ENCODE results near the gene RCAN3. TPM values are rescaled to one million over a fixed set of nuclear protein-coding genes. Genes with fewer than 3 reads are reported as not detected.
A peak's percentile ranks its signal among the peaks of the same experiment; 100 is the strongest.

The RCAN3 gene
- total and polyA plus RNA-seq, 2 of the 13 experiments (the other 11 are each of a cell fraction or from before 2014, with no cell fraction given): 12.2 to 13.3 TPM

DNA sequence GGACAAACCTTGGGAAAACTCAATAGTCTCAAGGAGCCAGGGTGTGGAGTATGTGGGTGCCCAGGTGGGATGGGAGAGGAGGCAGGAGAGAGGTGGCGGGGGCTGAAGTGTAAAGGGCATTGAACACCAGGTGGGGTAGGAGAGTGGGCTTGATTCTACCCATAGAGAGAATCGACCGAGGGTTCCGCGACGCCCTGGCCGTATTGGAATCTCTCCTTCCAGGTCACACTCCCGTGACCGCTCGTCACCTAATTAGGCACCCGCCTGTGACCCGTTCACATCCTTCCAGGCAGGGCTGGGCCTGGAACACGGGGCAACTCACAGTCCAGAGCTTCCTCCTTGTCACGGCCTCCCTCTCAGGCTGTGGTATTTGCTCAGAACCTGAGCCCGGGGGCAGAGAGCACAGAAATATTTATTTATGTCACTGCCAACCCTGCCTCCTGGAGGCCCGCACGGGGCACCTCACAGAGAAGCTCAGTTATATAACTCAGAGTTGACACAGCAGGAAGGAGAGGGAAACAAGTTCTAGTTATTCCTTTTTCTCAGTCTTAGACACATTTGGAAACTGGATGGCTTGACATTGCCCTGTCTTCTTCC lies 65.3 kb downstream of the RCAN3 start (continued):
- TF ChIP-seq KMT2A (CRISPR knock-in tag; IDR thresholded peaks at IDR 0.05): 0 out of 2 replicates have a peak, but pooled peaks have one; percentile 33
- no peak for TF ChIP-seq ZFAT (CRISPR knock-in tag; conservative IDR thresholded peaks at IDR 0.05)
- TF ChIP-seq FOXC1 (CRISPR knock-in tag; IDR thresholded peaks at IDR 0.05; ENCODE audit: borderline replicate concordance): peak; percentile 46; the same call in 1 of the 2 replicates
- TF ChIP-seq SP2 (CRISPR knock-in tag; IDR thresholded peaks at IDR 0.05): no peak
- TF ChIP-seq, protein P1, sequence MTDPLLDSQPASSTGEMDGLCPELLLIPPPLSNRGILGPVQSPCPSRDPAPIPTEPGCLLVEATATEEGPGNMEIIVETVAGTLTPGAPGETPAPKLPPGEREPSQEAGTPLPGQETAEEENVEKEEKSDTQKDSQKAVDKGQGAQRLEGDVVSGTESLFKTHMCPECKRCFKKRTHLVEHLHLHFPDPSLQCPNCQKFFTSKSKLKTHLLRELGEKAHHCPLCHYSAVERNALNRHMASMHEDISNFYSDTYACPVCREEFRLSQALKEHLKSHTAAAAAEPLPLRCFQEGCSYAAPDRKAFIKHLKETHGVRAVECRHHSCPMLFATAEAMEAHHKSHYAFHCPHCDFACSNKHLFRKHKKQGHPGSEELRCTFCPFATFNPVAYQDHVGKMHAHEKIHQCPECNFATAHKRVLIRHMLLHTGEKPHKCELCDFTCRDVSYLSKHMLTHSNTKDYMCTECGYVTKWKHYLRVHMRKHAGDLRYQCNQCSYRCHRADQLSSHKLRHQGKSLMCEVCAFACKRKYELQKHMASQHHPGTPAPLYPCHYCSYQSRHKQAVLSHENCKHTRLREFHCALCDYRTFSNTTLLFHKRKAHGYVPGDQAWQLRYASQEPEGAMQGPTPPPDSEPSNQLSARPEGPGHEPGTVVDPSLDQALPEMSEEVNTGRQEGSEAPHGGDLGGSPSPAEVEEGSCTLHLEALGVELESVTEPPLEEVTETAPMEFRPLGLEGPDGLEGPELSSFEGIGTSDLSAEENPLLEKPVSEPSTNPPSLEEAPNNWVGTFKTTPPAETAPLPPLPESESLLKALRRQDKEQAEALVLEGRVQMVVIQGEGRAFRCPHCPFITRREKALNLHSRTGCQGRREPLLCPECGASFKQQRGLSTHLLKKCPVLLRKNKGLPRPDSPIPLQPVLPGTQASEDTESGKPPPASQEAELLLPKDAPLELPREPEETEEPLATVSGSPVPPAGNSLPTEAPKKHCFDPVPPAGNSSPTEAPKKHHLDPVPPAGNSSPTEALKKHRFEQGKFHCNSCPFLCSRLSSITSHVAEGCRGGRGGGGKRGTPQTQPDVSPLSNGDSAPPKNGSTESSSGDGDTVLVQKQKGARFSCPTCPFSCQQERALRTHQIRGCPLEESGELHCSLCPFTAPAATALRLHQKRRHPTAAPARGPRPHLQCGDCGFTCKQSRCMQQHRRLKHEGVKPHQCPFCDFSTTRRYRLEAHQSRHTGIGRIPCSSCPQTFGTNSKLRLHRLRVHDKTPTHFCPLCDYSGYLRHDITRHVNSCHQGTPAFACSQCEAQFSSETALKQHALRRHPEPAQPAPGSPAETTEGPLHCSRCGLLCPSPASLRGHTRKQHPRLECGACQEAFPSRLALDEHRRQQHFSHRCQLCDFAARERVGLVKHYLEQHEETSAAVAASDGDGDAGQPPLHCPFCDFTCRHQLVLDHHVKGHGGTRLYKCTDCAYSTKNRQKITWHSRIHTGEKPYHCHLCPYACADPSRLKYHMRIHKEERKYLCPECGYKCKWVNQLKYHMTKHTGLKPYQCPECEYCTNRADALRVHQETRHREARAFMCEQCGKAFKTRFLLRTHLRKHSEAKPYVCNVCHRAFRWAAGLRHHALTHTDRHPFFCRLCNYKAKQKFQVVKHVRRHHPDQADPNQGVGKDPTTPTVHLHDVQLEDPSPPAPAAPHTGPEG (CRISPR knock-in tag; IDR thresholded peaks at IDR 0.05): no peak
- no peak for TF ChIP-seq IRX3 (CRISPR knock-in tag; IDR thresholded peaks at IDR 0.05; ENCODE audit: borderline replicate concordance, low read depth)
- TF ChIP-seq, protein P2, sequence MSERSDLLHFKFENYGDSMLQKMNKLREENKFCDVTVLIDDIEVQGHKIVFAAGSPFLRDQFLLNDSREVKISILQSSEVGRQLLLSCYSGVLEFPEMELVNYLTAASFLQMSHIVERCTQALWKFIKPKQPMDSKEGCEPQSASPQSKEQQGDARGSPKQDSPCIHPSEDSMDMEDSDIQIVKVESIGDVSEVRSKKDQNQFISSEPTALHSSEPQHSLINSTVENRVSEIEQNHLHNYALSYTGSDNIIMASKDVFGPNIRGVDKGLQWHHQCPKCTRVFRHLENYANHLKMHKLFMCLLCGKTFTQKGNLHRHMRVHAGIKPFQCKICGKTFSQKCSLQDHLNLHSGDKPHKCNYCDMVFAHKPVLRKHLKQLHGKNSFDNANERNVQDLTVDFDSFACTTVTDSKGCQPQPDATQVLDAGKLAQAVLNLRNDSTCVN (CRISPR knock-in tag; IDR thresholded peaks at IDR 0.05; ENCODE audit: borderline replicate concordance): peak; percentile 86; the same call in 1 of the 2 replicates
- TF ChIP-seq ZBTB1 (CRISPR knock-in tag; IDR thresholded peaks at IDR 0.05; ENCODE audit: borderline replicate concordance): no peak
- peak; percentile 95 for TF ChIP-seq MTA1 (CRISPR knock-in tag; IDR thresholded peaks at IDR 0.05; ENCODE audit: borderline replicate concordance)
- TF ChIP-seq ZNF331 (CRISPR knock-in tag; IDR thresholded peaks at IDR 0.05): peak; percentile 86
- no peak for TF ChIP-seq CHD2 (IDR thresholded peaks at IDR 0.05; ENCODE audit: low read depth, low read length)
- no peak for TF ChIP-seq PAF1 (CRISPR knock-in tag; IDR thresholded peaks at IDR 0.05)
- no peak for TF ChIP-seq NPAS2 (CRISPR knock-in tag; IDR thresholded peaks at IDR 0.05; ENCODE audit: borderline replicate concordance)
- TF ChIP-seq, protein P3, sequence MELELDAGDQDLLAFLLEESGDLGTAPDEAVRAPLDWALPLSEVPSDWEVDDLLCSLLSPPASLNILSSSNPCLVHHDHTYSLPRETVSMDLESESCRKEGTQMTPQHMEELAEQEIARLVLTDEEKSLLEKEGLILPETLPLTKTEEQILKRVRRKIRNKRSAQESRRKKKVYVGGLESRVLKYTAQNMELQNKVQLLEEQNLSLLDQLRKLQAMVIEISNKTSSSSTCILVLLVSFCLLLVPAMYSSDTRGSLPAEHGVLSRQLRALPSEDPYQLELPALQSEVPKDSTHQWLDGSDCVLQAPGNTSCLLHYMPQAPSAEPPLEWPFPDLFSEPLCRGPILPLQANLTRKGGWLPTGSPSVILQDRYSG (CRISPR knock-in tag; IDR thresholded peaks at IDR 0.05): no peak
- peak; percentile 74 for TF ChIP-seq BHLHE40 (IDR thresholded peaks at IDR 0.05; ENCODE audit: low read length)
- peak; percentile 83; the same call in 1 of the 2 replicates for TF ChIP-seq GFI1 (CRISPR knock-in tag; IDR thresholded peaks at IDR 0.05; ENCODE audit: borderline replicate concordance)
- peak; percentile 57; the same call in 1 of the 2 replicates for TF ChIP-seq ZNF782 (CRISPR knock-in tag; IDR thresholded peaks at IDR 0.05; ENCODE audit: borderline replicate concordance)
- TF ChIP-seq DMAP1 (CRISPR knock-in tag; IDR thresholded peaks at IDR 0.05): 0 out of 2 replicates have a peak, but pooled peaks have one; percentile 31
- no peak for TF ChIP-seq FLYWCH1 (CRISPR knock-in tag; IDR thresholded peaks at IDR 0.05)
- peak; percentile 87 for TF ChIP-seq ZFX (CRISPR knock-in tag; IDR thresholded peaks at IDR 0.05; ENCODE audit: low read depth)

All from HepG2 (cell line).